Keratinocyte (primary cell): Measurements from ENCODE around the gene MSANTD1. TPM values are rescaled to one million over a fixed set of nuclear protein-coding genes. Genes with fewer than 3 reads are reported as not detected.

Experiments used
- DNase-seq: peaks from one replicate; pipeline ENCODE4 v3.0.0-alpha.2; 2011; ENCODE audit warnings: low read depth, missing footprints, low spot score
- FAIRE-seq: peaks from 2 replicates; lab custom pipeline; 2011; peaks lifted over from hg19 to GRCh38; lab: Jason Lieb, UNC
- H2AFZ ChIP-seq: 2 replicates; pipeline ENCODE4 v1.6.0; 2012; ENCODE audit warnings: low read length, control low read depth, inconsistent platforms; ENCODE audit not compliant: control insufficient read depth
- H3K27ac ChIP-seq: 2 replicates; pipeline ENCODE4 v1.5.1; 2011; ENCODE audit warnings: low read length; ENCODE audit not compliant: control insufficient read depth, insufficient read depth
- H3K27me3 ChIP-seq: 3 replicates; pipeline ENCODE4 v1.6.0; 2011; ENCODE audit warnings: low read length; ENCODE audit not compliant: control insufficient read depth, insufficient read depth; ENCODE audit errors: extremely low read depth
- H3K36me3 ChIP-seq, 2 experiments: 2 replicates in 1 of 2; 3 replicates in 1 of 2; pipeline ENCODE4 v1.5.1; 2011; ENCODE audit warnings: low read length in 2 of 2, mild to moderate bottlenecking in 1 of 2; ENCODE audit not compliant: control insufficient read depth in 2 of 2, insufficient read depth in 2 of 2; ENCODE audit errors: extremely low read depth in 1 of 2
- H3K4me1 ChIP-seq: 3 replicates; pipeline ENCODE4 v1.5.1; 2011; ENCODE audit warnings: low read length; ENCODE audit not compliant: control insufficient read depth, insufficient read depth; ENCODE audit errors: extremely low read depth
- H3K4me2 ChIP-seq: 3 replicates; pipeline ENCODE4 v1.6.0; 2011; ENCODE audit warnings: low read depth, low read length; ENCODE audit not compliant: control insufficient read depth, insufficient read depth; ENCODE audit errors: extremely low read depth
- H3K4me3 ChIP-seq, 3 experiments: fragments of 200-600 bp in 1 of 3; sonication (generic) in 1 of 3; 2 replicates in 2 of 3; 3 replicates in 1 of 3; pipeline ENCODE4 v1.5.1; 2011 to 2016; ENCODE audit warnings: low read length in 3 of 3, mild to moderate bottlenecking in 3 of 3, control low read depth in 2 of 3, inconsistent platforms in 1 of 3, low read depth in 1 of 3, mixed read lengths in 1 of 3, mixed run types in 1 of 3, moderate library complexity in 1 of 3; ENCODE audit not compliant: control insufficient read depth in 2 of 3, insufficient read depth in 2 of 3; ENCODE audit errors: extremely low read depth in 1 of 3
- H3K79me2 ChIP-seq: 2 replicates; pipeline ENCODE4 v1.6.0; 2012; ENCODE audit warnings: low read length; ENCODE audit not compliant: control insufficient read depth, insufficient read depth
- H3K9ac ChIP-seq: 3 replicates; pipeline ENCODE4 v1.6.0; 2011; ENCODE audit warnings: low read length; ENCODE audit not compliant: control insufficient read depth, insufficient read depth; ENCODE audit errors: extremely low read depth
- H3K9me1 ChIP-seq: 3 replicates; pipeline ENCODE4 v1.6.0; 2011; ENCODE audit warnings: low read length; ENCODE audit not compliant: control insufficient read depth, insufficient read depth; ENCODE audit errors: extremely low read depth
- H3K9me3 ChIP-seq: 2 replicates; pipeline ENCODE4 v1.5.1; 2012; ENCODE audit warnings: low read depth, low read length; ENCODE audit not compliant: control insufficient read depth
- H4K20me1 ChIP-seq: 3 replicates; pipeline ENCODE4 v1.6.0; 2011; ENCODE audit warnings: low read length; ENCODE audit not compliant: control insufficient read depth, insufficient read depth; ENCODE audit errors: extremely low read depth
- EZH2 ChIP-seq: IDR thresholded peaks from one replicate; pipeline ENCODE4 v1.6.1; 2012; ENCODE audit warnings: inconsistent platforms, mild to moderate bottlenecking, low read length, moderate library complexity
- dilution Hi-C: fragments of 300-500 bp; cut with MboI; formaldehyde crosslinking; loops from one replicate; pipeline ENCODE4 v1.7.0; 2020; ENCODE audit warnings: low sequenced_read_pairs; ENCODE audit not compliant: extremely low pct_ligation_motif_present
- polyA plus RNA-seq, 5 experiments: library from polyadenylated mRNA; depleted of rRNA in 3 of 5; stranded (reverse) in 3 of 5; stranded (forward) in 1 of 5; unstranded in 1 of 5; fragments of >200 nt; gene quantifications; 1 replicate in 1 of 5; 2 replicates in 3 of 5; 3 replicates in 1 of 5; pipeline versions ENCODE4 v1.2.1 to v1.2.3, GENCODE V29; 2011 to 2012; ENCODE audit warnings: missing spikeins in 2 of 5, low read depth in 1 of 5, low replicate concordance in 1 of 5
- TF ChIP-seq, protein P1 (sequence below), 3 experiments: IDR thresholded peaks in 1 of 3; conservative IDR thresholded peaks in 1 of 3; optimal IDR thresholded peaks in 1 of 3; 2 replicates in 2 of 3; 3 replicates in 1 of 3; pipeline versions ENCODE3 to v1.5.1; 2011; ENCODE audit warnings: low read length in 3 of 3, mild to moderate bottlenecking in 3 of 3, moderate library complexity in 2 of 3, control low read depth in 1 of 3, inconsistent platforms in 1 of 3; ENCODE audit not compliant: insufficient read depth in 2 of 3; ENCODE audit errors: extremely low read depth in 1 of 3

MSANTD1 gene
- polyA plus RNA-seq, 1 donor (not counting 4 experiments of a cell fraction or from before 2014, with no cell fraction given): not detected

DNA sequence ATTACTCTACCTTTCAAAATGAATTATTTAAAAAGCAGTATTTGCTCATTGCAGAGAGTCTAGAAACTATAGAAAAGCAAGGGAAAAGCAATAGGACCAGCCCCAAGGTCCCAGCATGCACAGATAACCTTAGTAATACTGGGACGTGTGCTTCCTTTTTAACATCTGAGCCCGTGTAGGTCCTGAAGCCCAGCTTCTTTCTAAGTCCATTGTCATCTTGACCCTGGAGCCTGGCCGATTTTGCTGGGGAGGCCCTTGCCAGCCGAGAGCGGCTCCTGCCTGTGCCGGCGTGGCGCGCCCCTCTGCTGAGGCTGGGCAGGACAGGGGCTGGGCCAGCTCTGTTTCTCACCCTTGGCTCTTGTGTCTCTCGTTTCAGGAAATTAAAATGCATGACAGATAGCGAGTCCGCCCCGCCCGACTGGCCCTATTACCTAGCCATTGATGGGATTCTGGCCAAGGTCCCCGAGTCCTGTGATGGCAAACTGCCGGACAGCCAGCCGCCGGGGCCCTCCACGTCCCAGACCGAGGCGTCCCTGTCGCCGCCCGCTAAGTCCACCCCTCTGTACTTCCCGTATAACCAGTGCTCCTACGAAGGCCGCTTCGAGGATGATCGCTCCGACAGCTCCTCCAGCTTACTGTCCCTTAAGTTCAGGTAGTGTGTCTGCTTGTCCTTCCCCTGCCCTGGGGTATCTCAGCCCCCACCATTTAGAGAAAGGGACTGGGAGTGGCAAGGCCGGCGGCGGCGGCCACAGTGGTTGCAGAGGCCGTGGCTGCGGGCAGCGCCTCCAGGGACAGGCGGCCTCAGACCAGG is 4.1 kb downstream of the MSANTD1 start:
- no peak overlapping the region for H2AFZ ChIP-seq
- peaks cover 3% of the 10 kb centered on the region for H3K4me1 ChIP-seq
- dilution Hi-C loops: no loop called here
- H3K9me3 ChIP-seq: no peaks in the 10 kb centered on the region
- H3K4me3 ChIP-seq: no peak overlapping the region
- H3K4me2 ChIP-seq: no peak overlapping the region
- H3K27me3 ChIP-seq: no peaks in the 10 kb centered on the region
- H3K36me3 ChIP-seq: no peaks in the 10 kb centered on the region
- H3K9ac ChIP-seq: no peak overlapping the region
- FAIRE-seq (no peak), DNase-seq (no peak)
- no peak for TF ChIP-seq EZH2
- TF ChIP-seq, protein P1, sequence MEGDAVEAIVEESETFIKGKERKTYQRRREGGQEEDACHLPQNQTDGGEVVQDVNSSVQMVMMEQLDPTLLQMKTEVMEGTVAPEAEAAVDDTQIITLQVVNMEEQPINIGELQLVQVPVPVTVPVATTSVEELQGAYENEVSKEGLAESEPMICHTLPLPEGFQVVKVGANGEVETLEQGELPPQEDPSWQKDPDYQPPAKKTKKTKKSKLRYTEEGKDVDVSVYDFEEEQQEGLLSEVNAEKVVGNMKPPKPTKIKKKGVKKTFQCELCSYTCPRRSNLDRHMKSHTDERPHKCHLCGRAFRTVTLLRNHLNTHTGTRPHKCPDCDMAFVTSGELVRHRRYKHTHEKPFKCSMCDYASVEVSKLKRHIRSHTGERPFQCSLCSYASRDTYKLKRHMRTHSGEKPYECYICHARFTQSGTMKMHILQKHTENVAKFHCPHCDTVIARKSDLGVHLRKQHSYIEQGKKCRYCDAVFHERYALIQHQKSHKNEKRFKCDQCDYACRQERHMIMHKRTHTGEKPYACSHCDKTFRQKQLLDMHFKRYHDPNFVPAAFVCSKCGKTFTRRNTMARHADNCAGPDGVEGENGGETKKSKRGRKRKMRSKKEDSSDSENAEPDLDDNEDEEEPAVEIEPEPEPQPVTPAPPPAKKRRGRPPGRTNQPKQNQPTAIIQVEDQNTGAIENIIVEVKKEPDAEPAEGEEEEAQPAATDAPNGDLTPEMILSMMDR (optimal IDR thresholded peaks at IDR 0.05 in 1 of 3, IDR thresholded peaks at IDR 0.05 in 1 of 3, conservative IDR thresholded peaks at IDR 0.05 in 1 of 3; ENCODE audit: extremely low read depth in 1 of 3, insufficient read depth in 2 of 3, low read length in 3 of 3): no peak
- H3K9me1 ChIP-seq: no peaks in the 10 kb centered on the region
- no peaks in the 10 kb centered on the region for H3K79me2 ChIP-seq
- no peak overlapping the region for H3K27ac ChIP-seq
- no peaks in the 10 kb centered on the region for H4K20me1 ChIP-seq

DNA sequence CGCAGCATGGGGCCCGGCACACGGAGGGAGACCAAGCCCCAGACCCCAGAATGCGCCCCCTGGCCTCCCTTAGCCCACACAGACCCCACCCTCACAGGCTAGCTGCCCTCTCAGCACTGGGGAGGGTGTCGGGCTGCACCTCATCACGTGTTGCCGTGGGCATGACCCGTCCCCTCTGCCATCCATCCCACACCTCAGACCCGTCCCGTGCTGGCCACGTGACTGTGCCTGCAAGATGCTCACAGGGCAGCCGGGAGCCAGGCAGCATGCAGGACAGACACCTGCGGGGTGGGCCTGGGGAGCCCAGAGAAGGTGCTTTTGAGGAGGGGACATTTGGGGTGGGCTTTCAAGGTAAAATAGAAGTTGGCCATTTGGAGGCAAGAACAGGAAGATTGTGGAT is 4.8 kb downstream of the MSANTD1 start:
- FAIRE-seq: no peak
- dilution Hi-C loops: no loop called here
- no peak for TF ChIP-seq EZH2
- TF ChIP-seq, protein P1 (optimal IDR thresholded peaks at IDR 0.05 in 1 of 3, IDR thresholded peaks at IDR 0.05 in 1 of 3, conservative IDR thresholded peaks at IDR 0.05 in 1 of 3; ENCODE audit: extremely low read depth in 1 of 3, insufficient read depth in 2 of 3, low read length in 3 of 3): no peak
- no peaks in the 10 kb centered on the region for H3K27me3 ChIP-seq
- no peak overlapping the region for H3K4me2 ChIP-seq
- DNase-seq: no peak
- H2AFZ ChIP-seq: no peak overlapping the region
- H3K9ac ChIP-seq: no peak overlapping the region
- no peaks in the 10 kb centered on the region for H3K9me1 ChIP-seq
- H4K20me1 ChIP-seq: no peaks in the 10 kb centered on the region
- H3K9me3 ChIP-seq: no peaks in the 10 kb centered on the region
- no peaks in the 10 kb centered on the region for H3K36me3 ChIP-seq
- no peak overlapping the region for H3K27ac ChIP-seq
- no peaks in the 10 kb centered on the region for H3K79me2 ChIP-seq
- H3K4me3 ChIP-seq: no peak overlapping the region
- H3K4me1 ChIP-seq: peaks cover 3% of the 10 kb centered on the region
